GM15510 (cell line): Measurements from ENCODE around the gene LEKR1.

Experiments used
- POLR2A ChIP-seq: IDR thresholded peaks from 3 replicates; pipeline ENCODE4 v1.6.1; 2011; ENCODE audit warnings: borderline replicate concordance; ENCODE audit not compliant: insufficient read length; ENCODE audit errors: extremely low read depth

LEKR1 gene

GRCh38 chr3:157043771-157044170 is 217.6 kb downstream of the LEKR1 start:
- TF ChIP-seq POLR2A: no peak

GRCh38 chr3:157045238-157045850 is 219.2 kb downstream of the LEKR1 start:
- no peak for TF ChIP-seq POLR2A

DNA sequence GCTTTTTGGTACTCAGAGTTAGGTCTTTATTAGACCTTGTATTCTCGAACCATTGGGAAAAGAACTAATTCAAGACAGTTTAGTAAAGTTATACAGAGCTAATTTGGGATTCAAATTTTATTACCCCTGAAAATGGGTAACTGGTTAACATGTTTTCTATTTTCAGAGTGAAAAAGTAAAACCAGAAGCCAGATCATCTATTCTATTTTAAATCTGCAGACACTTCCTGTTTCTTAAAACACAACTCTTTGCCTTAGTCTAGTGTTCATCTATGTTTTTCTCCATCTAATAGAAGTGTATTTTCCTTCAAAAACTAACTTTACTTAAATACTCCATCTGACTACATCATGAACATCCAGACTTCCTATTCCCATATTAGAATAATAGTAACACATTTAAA is 220.4 kb downstream of the LEKR1 start:
- no peak for TF ChIP-seq POLR2A

DNA sequence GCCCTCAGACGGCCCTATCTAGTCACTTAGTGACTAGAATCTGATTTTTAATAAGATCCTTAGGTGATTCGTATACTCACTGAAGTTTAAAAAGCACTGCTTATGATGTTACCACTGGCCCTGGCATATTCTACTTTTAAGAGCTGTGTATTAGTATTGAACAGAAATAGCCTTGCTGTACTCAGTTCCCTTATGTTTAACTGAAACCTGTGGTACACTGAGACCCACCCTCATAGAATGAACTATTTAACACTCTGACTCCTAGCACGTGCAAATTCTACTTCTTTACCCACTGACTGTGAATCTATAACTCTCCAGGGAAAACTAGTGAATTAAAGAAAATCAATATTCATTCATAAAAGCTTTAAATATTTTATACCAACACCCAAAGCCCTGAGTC is 224.9 kb downstream of the LEKR1 start:
- TF ChIP-seq POLR2A: no peak

DNA sequence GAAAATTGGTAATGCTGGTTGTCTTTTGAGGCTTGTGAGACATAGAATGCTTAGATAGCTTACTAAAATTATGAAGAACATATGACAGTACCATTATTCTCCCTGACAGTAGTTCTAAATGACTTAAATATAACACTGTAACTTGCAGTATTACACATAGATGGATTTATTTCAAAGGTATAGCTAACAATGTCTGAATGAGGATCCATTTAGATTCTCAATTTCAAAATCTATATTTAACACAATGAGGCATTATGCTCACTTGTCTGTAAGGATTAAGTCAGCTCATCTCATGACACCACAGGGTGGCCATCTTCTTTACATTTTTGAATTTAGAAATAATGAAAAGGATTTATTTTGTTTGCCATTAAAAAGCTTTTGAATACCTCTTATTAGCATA is 225.4 kb downstream of the LEKR1 start:
- no peak for TF ChIP-seq POLR2A

DNA sequence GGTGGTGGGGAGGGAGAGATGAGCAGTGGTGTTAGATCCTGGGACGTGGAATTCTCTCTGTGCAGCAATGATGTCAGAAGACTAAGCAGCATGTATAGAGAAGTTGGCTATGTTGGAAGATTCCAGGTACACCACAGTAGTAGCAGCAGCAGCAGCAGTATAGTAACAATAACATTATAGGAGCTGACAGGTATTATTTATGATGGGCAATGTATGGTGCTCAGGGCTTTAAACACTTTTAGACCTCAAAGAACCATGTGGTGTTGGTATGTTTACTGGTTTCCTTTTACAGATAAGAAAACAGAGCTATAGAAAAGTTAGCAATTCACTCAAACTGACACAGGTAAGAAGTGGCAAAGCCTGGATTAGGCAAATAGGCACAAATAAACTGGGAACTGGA is 229.9 kb downstream of the LEKR1 start:
- TF ChIP-seq POLR2A: no peak

- TF ChIP-seq POLR2A: no peak
Measured at GRCh38 chr3:157058392-157059071, 232.4 kb downstream of the LEKR1 start.

DNA sequence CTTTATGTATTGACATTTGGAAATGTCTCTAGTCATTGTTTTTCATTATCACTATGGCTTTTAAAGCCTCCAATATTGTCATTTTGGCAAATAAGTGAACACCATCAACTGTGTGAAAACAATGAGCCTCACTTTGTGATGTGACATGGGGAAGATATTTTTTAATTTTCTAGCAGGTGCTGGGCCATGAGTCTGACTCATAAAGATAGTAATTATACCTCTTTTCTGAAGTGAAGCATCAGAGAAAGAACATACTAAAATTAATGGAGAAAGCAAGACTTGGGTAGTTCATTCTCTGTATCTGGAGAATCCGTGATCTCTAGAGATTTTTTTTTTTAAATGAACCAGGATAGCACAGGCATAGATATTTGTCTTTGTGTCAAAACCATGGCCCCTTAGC is 233.0 kb downstream of the LEKR1 start:
- no peak for TF ChIP-seq POLR2A

DNA sequence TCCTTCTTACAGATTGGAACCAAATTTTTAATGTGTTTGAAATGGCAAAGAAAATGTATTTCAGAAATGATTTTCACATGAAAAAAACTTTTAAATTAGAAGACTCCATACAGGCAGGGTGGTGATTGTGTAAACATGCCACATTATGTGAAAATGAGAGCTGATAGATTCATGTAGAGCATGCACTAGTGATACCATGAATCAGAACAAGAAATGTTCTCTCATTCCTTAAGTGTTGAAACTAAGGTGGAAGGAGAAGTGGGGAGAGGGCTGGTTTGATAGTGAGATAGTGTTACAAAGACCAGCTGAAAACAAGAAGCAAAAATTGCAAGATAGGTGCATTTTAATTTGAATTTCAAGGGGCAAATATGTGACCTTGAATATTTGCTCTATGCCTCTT is 233.5 kb downstream of the LEKR1 start:
- TF ChIP-seq POLR2A: no peak

DNA sequence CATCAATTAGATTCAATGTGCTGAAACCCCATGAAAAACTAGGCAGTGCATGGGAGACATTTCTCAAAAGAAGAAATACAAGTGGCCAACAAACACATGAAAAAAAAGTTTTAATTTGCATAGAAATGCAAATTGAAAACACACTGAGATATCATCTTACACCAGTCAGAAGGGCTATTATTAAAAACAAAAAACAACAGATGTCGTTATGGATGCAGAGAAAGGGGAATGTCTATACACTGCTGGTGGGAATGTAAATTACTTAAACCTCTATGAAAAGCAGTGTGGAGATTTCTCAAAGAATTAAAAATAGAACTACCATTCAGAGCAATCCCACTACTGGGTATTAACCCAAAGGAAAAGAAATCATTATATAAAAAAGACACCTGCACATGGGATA is 235.1 kb downstream of the LEKR1 start:
- no peak for TF ChIP-seq POLR2A

GRCh38 chr3:157063469-157063868 is 237.3 kb downstream of the LEKR1 start:
- TF ChIP-seq POLR2A: no peak

GRCh38 chr3:157063926-157064325 is 237.8 kb downstream of the LEKR1 start:
- no peak for TF ChIP-seq POLR2A

- no peak for TF ChIP-seq POLR2A
Measured at GRCh38 chr3:157064402-157064801, 238.2 kb downstream of the LEKR1 start.

DNA sequence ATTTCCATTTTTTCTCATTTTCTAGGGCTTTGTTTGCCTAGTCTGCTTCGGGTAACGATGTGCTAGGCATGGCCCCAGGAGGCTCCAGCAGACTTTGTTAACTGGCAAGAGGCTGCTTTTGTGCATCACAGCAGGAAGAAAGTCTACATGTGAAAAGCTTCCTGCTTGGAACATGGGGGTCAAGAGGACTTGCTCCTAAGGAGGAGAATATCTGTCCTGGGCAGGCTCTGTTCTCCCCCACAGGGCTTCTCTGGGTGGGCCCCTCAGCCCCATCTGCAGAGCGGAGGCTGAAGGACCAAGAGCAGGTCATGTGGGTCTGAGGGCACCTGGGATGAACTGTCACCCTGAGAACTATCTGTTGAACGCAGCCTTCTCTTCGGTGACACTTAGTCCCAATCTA is 239.0 kb downstream of the LEKR1 start:
- no peak for TF ChIP-seq POLR2A

GRCh38 chr3:157066335-157067098 is 240.4 kb downstream of the LEKR1 start:
- TF ChIP-seq POLR2A: no peak

DNA sequence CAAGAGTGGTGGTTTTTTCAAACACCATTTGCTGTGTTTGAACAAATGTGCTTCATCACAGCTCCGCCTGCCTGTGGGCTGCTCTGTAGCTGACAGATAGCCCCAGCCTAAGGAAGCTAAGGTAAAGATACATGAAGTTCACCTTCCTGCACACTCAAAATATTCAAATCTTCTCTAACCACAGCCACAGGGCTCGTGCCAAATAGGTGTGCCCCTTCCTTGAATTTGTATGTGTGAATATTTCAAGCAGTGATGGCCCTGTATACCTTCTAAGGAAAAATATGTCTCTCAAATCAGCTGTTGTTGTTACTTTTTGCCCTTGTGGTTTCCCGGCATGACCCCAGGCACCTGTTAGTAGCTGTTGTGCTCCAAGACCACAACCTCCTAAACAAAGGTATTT is 241.0 kb downstream of the LEKR1 start:
- no peak for TF ChIP-seq POLR2A
